GM10266 (cell line): ENCODE results near the gene CCDC50.

Experiments used
- DNase-seq: peaks from one replicate; pipeline ENCODE4 v3.0.0; 2012; ENCODE audit errors: extremely low spot score
- CTCF ChIP-seq: IDR thresholded peaks from 2 replicates; pipeline ENCODE4 v1.5.1; 2012; ENCODE audit warnings: mild to moderate bottlenecking, low read depth; ENCODE audit not compliant: control insufficient read depth, insufficient read depth; ENCODE audit errors: missing control alignments

Gene CCDC50

GRCh38 chr3:191302451-191302850 lies 26.7 kb upstream of the CCDC50 start:
- no peak for DNase-seq
- no peak for TF ChIP-seq CTCF

GRCh38 chr3:191303596-191303995 lies 25.6 kb upstream of the CCDC50 start:
- no peak for TF ChIP-seq CTCF
- no peak for DNase-seq

- no peak for TF ChIP-seq CTCF
Measured at GRCh38 chr3:191306428-191306827, 22.8 kb upstream of the CCDC50 start.

DNA sequence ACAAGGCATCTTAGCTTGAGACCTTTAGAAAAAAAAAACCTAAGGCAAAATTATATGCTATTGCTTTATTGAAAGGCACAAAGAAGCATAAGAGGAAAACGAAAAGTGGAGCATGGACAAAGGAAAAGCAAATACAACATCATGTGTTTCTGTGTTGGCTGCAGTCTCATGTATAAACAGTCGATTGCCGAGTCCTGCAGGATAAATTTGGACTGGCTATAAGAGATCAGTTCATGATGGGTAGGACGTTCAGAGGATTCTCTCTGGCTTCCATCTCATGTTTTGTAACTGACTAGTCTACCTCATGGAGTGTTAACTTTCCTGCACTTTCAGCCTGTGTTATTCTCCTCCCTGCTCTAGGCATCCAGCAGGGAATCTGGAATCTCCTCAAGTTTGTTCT lies 21.9 kb upstream of the CCDC50 start:
- no peak for DNase-seq
- no peak for TF ChIP-seq CTCF

More at GRCh38 chr3:191306428-191306827, 22.8 kb upstream of the CCDC50 start:
- no peak for DNase-seq

GRCh38 chr3:191313296-191313695 lies 15.9 kb upstream of the CCDC50 start:
- DNase-seq, result no peak
- no peak for TF ChIP-seq CTCF

DNA sequence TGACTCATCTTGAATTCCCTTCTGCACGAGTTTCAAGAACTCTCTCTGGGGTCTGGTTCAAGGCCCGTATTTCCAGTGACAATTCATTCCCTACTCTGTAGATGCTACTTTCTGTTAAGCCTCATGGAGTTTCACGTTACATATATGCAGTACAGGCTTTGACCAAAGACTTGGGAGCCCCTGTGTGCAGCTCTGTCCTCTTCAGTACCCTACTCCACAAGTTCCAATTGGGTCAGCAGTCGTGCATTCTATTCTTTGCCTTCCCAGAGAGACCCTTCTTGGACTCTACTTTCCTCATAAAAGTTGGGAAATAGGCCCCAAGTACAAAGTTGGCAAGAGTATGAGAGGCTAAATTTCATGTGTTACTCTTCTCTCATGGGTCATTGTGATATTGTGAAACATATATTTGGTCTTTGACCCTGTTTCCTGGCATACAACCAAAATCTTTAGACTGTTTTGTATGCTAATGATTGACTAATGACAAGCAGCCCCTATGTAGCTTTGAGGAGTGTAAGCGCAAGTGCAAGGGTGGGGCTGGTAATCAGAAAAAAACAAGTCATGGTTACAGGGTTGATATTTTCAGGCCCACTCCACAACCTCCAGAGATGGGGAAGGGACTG lies 15.0 kb upstream of the CCDC50 start:
- no peak for TF ChIP-seq CTCF
- no peak for DNase-seq

DNA sequence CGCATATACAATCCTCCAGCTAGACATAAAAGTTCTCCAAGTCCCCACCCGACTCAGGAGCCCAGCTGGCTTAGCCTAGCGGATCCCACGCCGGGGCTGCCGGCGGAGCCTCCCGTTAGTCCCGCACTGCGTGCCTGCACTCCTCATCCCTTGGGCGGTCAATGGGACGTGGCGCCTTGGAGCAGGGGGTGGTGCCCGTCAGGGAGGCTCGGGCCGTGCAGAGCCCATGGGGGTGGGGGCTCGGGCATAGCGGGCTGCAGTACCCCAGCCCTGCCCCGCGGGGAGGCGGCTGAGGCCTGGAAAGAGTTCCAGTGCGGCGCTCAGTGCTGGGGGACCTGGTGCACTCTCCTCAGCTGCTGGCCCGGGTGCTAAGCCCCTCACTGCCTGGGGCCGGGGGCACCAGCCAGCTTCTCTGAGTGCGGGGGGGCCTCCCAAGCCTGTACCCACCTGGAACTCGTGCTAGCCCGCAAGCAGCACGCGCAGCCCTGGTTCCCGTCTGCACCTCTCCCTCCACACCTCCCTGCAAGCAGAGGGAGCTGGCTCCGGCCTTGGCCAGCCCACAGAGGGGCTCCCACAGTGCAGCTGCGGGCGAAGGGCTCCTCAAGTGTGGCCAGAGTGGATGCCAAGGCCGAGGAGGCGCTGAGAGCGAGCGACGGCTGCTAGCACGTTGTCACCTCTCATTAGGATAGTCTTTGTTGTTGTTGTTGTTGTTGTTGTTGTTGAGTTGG lies 12.2 kb upstream of the CCDC50 start:
- DNase-seq, result no peak
- no peak for TF ChIP-seq CTCF
